Thyroid gland (tissue), 4 donors: Measurements from ENCODE around the gene LAMC1. TPM values are rescaled to one million over a fixed set of nuclear protein-coding genes. Genes with fewer than 3 reads are reported as not detected.

Experiments used
- DNase-seq, 2 donors: peaks; one replicate each; pipeline ENCODE4 v3.0.0-alpha.2; 2019
- H3K27ac ChIP-seq, 3 donors: fragments of 200-600 bp; sonication (generic); 1 replicate in 2 of 3; 2 replicates in 1 of 3; pipeline ENCODE4 v1.5.1; 2016 to 2019; ENCODE audit warnings: mild to moderate bottlenecking in 1 of 3, moderate library complexity in 1 of 3
- H3K27me3 ChIP-seq: fragments of 200-600 bp; sonication (generic); one replicate; pipeline ENCODE4 v1.5.1; 2019
- H3K36me3 ChIP-seq, 2 donors: fragments of 200-600 bp; sonication (generic); one replicate each; pipeline ENCODE4 v1.5.1; 2016 to 2019
- H3K4me1 ChIP-seq, 2 donors: fragments of 200-600 bp; sonication (generic); one replicate each; pipeline ENCODE4 v1.5.1; 2017 to 2019
- H3K4me3 ChIP-seq, 3 donors: fragments of 200-600 bp; sonication (generic); replicated peaks in 1 of 3; 1 replicate in 2 of 3; 2 replicates in 1 of 3; pipeline ENCODE4 v1.5.1; 2016; ENCODE audit warnings: mild to moderate bottlenecking in 1 of 3
- H3K9me3 ChIP-seq: fragments of 200-600 bp; sonication (generic); one replicate; pipeline ENCODE4 v1.5.1; 2017
- CTCF ChIP-seq, 6 experiments: fragments of 200-600 bp in 3 of 6; fragments of 450-650 bp in 3 of 6; sonication (generic) in 3 of 6; IDR thresholded peaks; one replicate each; pipeline ENCODE4 v1.5.1; 2016 to 2019; ENCODE audit warnings: antibody characterized with exemption in 6 of 6, mild to moderate bottlenecking in 2 of 6, inconsistent platforms in 1 of 6, moderate library complexity in 1 of 6
- POLR2A ChIP-seq, 2 donors: fragments of 450-650 bp; IDR thresholded peaks; one replicate each; pipeline ENCODE4 v1.6.1; 2017; ENCODE audit warnings: antibody characterized with exemption in 2 of 2, mild to moderate bottlenecking in 2 of 2, moderate library complexity in 1 of 2
- WGBS, 2 donors: methylation state at CpG; one replicate each; pipeline ENCODE4 v1.1.5; 2017; 5-methylcytosine and 5-hydroxymethylcytosine counted together
- intact Hi-C: fragments of 100-400 bp; cut with DNase I; formaldehyde crosslinking; loops from one replicate; pipeline ENCODE4 v1.15.1; 2023
- total RNA-seq, 4 donors: library from RNA; depleted of rRNA; stranded (reverse); fragments of >200 nt; gene quantifications; one replicate each; pipeline ENCODE4 v1.2.3, GENCODE V29; 2016

LAMC1 gene
- total RNA-seq, 4 donors from 2014 or later = 150 to 213 (median 174) TPM

GRCh38 chr1:183073320-183073719 lies 50.1 kb downstream of the LAMC1 start:
- Histone ChIP-seq H3K36me3 (no peaks in the 10 kb centered on the region), H3K9me3 (no peaks in the 10 kb centered on the region), H3K4me3 (no peak overlapping the region), H3K27ac (no peak overlapping the region), H3K27me3 (no peaks in the 10 kb centered on the region), H3K4me1 (peaks cover 51 to 79% of the 10 kb centered on the region in 2 donors)
- DNase-seq = peak; percentile 42 to 47
- TF ChIP-seq POLR2A (IDR thresholded peaks at IDR 0.05) (no peak), CTCF (IDR thresholded peaks at IDR 0.05) (no peak)
- intact Hi-C loops = no loop called here

GRCh38 chr1:183074215-183074614 lies 51.0 kb downstream of the LAMC1 start:
- WGBS, 2 donors = 40 to 51% methylated on average over 2 of the region's 2 CpGs
- Histone ChIP-seq H3K4me3 (no peak overlapping the region), H3K9me3 (no peaks in the 10 kb centered on the region), H3K4me1 (peaks cover 52 to 77% of the 10 kb centered on the region in 2 donors), H3K27ac (no peak overlapping the region), H3K36me3 (no peaks in the 10 kb centered on the region), H3K27me3 (no peaks in the 10 kb centered on the region)
- intact Hi-C loops = no loop called here
- TF ChIP-seq CTCF (IDR thresholded peaks at IDR 0.05) (no peak), POLR2A (IDR thresholded peaks at IDR 0.05) (no peak)
- DNase-seq = no peak

- Histone ChIP-seq H3K9me3 (no peaks in the 10 kb centered on the region), H3K36me3 (no peaks in the 10 kb centered on the region), H3K27ac (no peak overlapping the region), H3K27me3 (no peaks in the 10 kb centered on the region), H3K4me3 (no peak overlapping the region), H3K4me1 (peaks cover 51 to 81% of the 10 kb centered on the region in 2 donors)
- DNase-seq = no peak
- intact Hi-C loops = no loop called here
- 27 to 35% methylated on average over 1 of the region's 1 CpG for WGBS, 2 donors
- TF ChIP-seq CTCF (IDR thresholded peaks at IDR 0.05) (no peak), POLR2A (IDR thresholded peaks at IDR 0.05) (no peak)
Observed at GRCh38 chr1:183075861-183076260, 52.6 kb downstream of the LAMC1 start.

- no peaks in the 10 kb centered on the region for H3K36me3 ChIP-seq
- intact Hi-C loops = no loop called here
- DNase-seq = no peak
- H3K27me3 ChIP-seq = no peaks in the 10 kb centered on the region
- peaks cover 42 to 68% of the 10 kb centered on the region in 2 donors for H3K4me1 ChIP-seq
- no peak overlapping the region for H3K4me3 ChIP-seq
- TF ChIP-seq CTCF (IDR thresholded peaks at IDR 0.05) (no peak), POLR2A (IDR thresholded peaks at IDR 0.05) (no peak)
- H3K27ac ChIP-seq = no peak overlapping the region
- 44 to 52% methylated on average over 1 of the region's 1 CpG for WGBS, 2 donors
- no peaks in the 10 kb centered on the region for H3K9me3 ChIP-seq
Observed at GRCh38 chr1:183077097-183077496, 53.9 kb downstream of the LAMC1 start.

- Histone ChIP-seq H3K36me3 (no peaks in the 10 kb centered on the region), H3K9me3 (no peaks in the 10 kb centered on the region), H3K27ac (no peak overlapping the region), H3K27me3 (no peaks in the 10 kb centered on the region), H3K4me3 (no peak overlapping the region), H3K4me1 (peaks cover 27 to 43% of the 10 kb centered on the region in 2 donors)
- DNase-seq = no peak
- WGBS, 2 donors = 84 to 87% methylated on average over 8 of the region's 8 CpGs
- TF ChIP-seq CTCF (IDR thresholded peaks at IDR 0.05) = no peak
- no peak for TF ChIP-seq POLR2A (IDR thresholded peaks at IDR 0.05)
- intact Hi-C loops = no loop called here
Observed at GRCh38 chr1:183079712-183080388, 56.6 kb downstream of the LAMC1 start.
